HepG2 (cell line): ENCODE measurements around the gene CEP162. TPM values are rescaled to one million over a fixed set of nuclear protein-coding genes. Genes with fewer than 3 reads are reported as not detected.

Experiments
- ATAC-seq: fragments of 200-7000 bp; cut with Tn5 transposase; 3 replicates; pipeline ENCODE4 v1.9.1; 2020; ENCODE audit warnings: mild to moderate bottlenecking, moderate library complexity
- BruUV-seq: library from RNA; stranded (reverse); fragments of 400-500 nt; replicated peaks from 2 replicates; lab custom pipeline; 2021; lab: Mats Ljungman, UMichigan
- CTCF ChIA-PET: fragments of 300-600 bp; formaldehyde crosslinking; extraction: SDS; loops from one replicate; lab custom pipeline; 2021; ENCODE audit warnings: low total read pairs, inconsistent platforms, low intra/inter-chr PET ratio; lab: Yijun Ruan, JAX
- POLR2A ChIA-PET: fragments of 350-600 bp; sonication (Branson Sonifier 250); formaldehyde crosslinking; loops from one replicate; lab custom pipeline; 2020; ENCODE audit warnings: antibody characterized with exemption, inconsistent platforms; lab: Yijun Ruan, JAX
- DNase-seq: peaks from one replicate; pipeline ENCODE4 v3.0.0-alpha.2; 2015; ENCODE audit warnings: low spot score
- FAIRE-seq: peaks from 3 replicates; lab custom pipeline; 2011; peaks lifted over from hg19 to GRCh38; lab: Jason Lieb, UNC
- H2AFZ ChIP-seq: one replicate; pipeline ENCODE4 v1.6.1; 2011; ENCODE audit warnings: low read length, inconsistent platforms
- H3K27ac ChIP-seq: fragments of 300-600 bp; 3 replicates; pipeline ENCODE4 v1.8.0; 2011; ENCODE audit warnings: mixed run types, mild to moderate bottlenecking, mixed read lengths, low read length, inconsistent platforms; ENCODE audit not compliant: insufficient read depth; ENCODE audit errors: extremely low read length
- H3K27me3 ChIP-seq, 2 experiments: fragments of 200-600 bp in 1 of 2; 2 replicates in 1 of 2; 3 replicates in 1 of 2; pipeline versions ENCODE4 v1.6.0 to v1.8.0; 2011; ENCODE audit warnings: low read length in 2 of 2, mild to moderate bottlenecking in 2 of 2, moderate library complexity in 2 of 2, inconsistent platforms in 1 of 2; ENCODE audit not compliant: insufficient read depth in 2 of 2, control insufficient read depth in 1 of 2
- H3K36me3 ChIP-seq, 2 experiments: fragments of 200-600 bp in 1 of 2; replicated peaks in 1 of 2; 2 replicates in 1 of 2; 3 replicates in 1 of 2; pipeline versions ENCODE4 v1.5.1 to v1.8.0; 2011; ENCODE audit warnings: low read length in 2 of 2, inconsistent platforms in 1 of 2; ENCODE audit not compliant: insufficient read depth in 2 of 2, control insufficient read depth in 1 of 2
- H3K4me1 ChIP-seq: 2 replicates; pipeline ENCODE4 v1.5.1; 2012; ENCODE audit warnings: low read length, inconsistent platforms; ENCODE audit not compliant: insufficient read depth
- H3K4me2 ChIP-seq: 2 replicates; pipeline ENCODE4 v1.6.0; 2011; ENCODE audit warnings: low read depth, low read length, inconsistent platforms
- H3K4me3 ChIP-seq, 3 experiments: fragments of 200-600 bp in 1 of 3; sonication (generic), shearing (Covaris generic) in 1 of 3; replicated peaks in 1 of 3; 2 replicates each; pipeline ENCODE4 v1.5.1; 2011 to 2016; ENCODE audit warnings: low read length in 3 of 3, inconsistent platforms in 2 of 3, low read depth in 2 of 3, mild to moderate bottlenecking in 2 of 3, control low read depth in 1 of 3, mixed read lengths in 1 of 3; ENCODE audit not compliant: insufficient read depth in 1 of 3
- H3K79me2 ChIP-seq: one replicate; pipeline ENCODE4 v1.6.1; 2011; ENCODE audit warnings: low read length, inconsistent platforms; ENCODE audit not compliant: insufficient read depth
- H3K9ac ChIP-seq: 2 replicates; pipeline ENCODE4 v1.6.0; 2011; ENCODE audit warnings: mild to moderate bottlenecking, low read depth, low read length, inconsistent platforms; ENCODE audit not compliant: insufficient read depth
- H3K9me3 ChIP-seq: 2 replicates; pipeline ENCODE4 v1.5.1; 2012; ENCODE audit warnings: mild to moderate bottlenecking, low read length
- H4K20me1 ChIP-seq: 2 replicates; pipeline ENCODE4 v1.6.0; 2011; ENCODE audit warnings: inconsistent platforms, mild to moderate bottlenecking, low read length, moderate library complexity; ENCODE audit not compliant: insufficient read depth
- ARHGAP35 ChIP-seq: sonication (generic); formaldehyde crosslinking; IDR thresholded peaks from 2 replicates; pipeline ENCODE4 v1.9.0; 2022; ENCODE audit warnings: mild to moderate bottlenecking, inconsistent platforms, moderate library complexity, missing genetic modification reagents, borderline replicate concordance
- CEBPZ ChIP-seq: IDR thresholded peaks from 2 replicates; pipeline ENCODE4 v1.6.1; 2012; ENCODE audit warnings: low read length, improper control_type of control experiment
- GPN1 ChIP-seq: sonication (generic); formaldehyde crosslinking; IDR thresholded peaks from 2 replicates; pipeline ENCODE4 v1.5.1; 2020; ENCODE audit warnings: missing genetic modification reagents, borderline replicate concordance
- HMGXB4 ChIP-seq, 2 experiments: sonication (generic) in 1 of 2; formaldehyde crosslinking in 1 of 2; IDR thresholded peaks; 2 replicates each; pipeline versions ENCODE4 v1.4.0 to v1.6.1; 2018 to 2020; ENCODE audit warnings: missing genetic modification reagents in 2 of 2, borderline replicate concordance in 1 of 2, low read depth in 1 of 2, mild to moderate bottlenecking in 1 of 2, missing biosample characterization in 1 of 2
- HOXD1 ChIP-seq: sonication (generic); formaldehyde crosslinking; IDR thresholded peaks from 2 replicates; pipeline ENCODE4 v1.5.0; 2020; ENCODE audit warnings: missing genetic modification reagents
- MED1 ChIP-seq: sonication (generic); formaldehyde crosslinking; IDR thresholded peaks from 2 replicates; pipeline ENCODE4 v1.4.0; 2020; ENCODE audit warnings: missing genetic modification reagents
- MTF2 ChIP-seq: sonication (generic); formaldehyde crosslinking; IDR thresholded peaks from 2 replicates; pipeline ENCODE4 v1.5.0; 2020; ENCODE audit warnings: missing genetic modification reagents, borderline replicate concordance
- NFKBIZ ChIP-seq: IDR thresholded peaks from 2 replicates; pipeline ENCODE4 v1.6.1; 2018; ENCODE audit warnings: missing genetic modification reagents, missing compliant biosample characterization
- RBFOX2 ChIP-seq: fragments of 200-400 bp; formaldehyde crosslinking; IDR thresholded peaks from 2 replicates; pipeline ENCODE4 v1.6.1; 2017; ENCODE audit warnings: low read depth, mild to moderate bottlenecking, low read length
- SMARCC2 ChIP-seq: fragments of 450-650 bp; IDR thresholded peaks from 2 replicates; pipeline ENCODE4 v1.6.1; 2017; ENCODE audit warnings: antibody characterized with exemption, mild to moderate bottlenecking
- SNAPC2 ChIP-seq: sonication (generic); formaldehyde crosslinking; IDR thresholded peaks from 2 replicates; pipeline ENCODE4 v1.8.1; 2022; ENCODE audit warnings: mild to moderate bottlenecking, missing genetic modification reagents
- SUZ12 ChIP-seq: fragments of 150-350 bp; IDR thresholded peaks from 2 replicates; pipeline ENCODE4 v1.6.1; 2014; ENCODE audit warnings: low read depth, low read length
- TFAP4 ChIP-seq: sonication (generic); IDR thresholded peaks from 2 replicates; pipeline ENCODE4 v1.6.1; 2016; ENCODE audit warnings: low read depth, borderline replicate concordance
- WGBS: methylation state at CpG from one replicate; pipeline ENCODE4 v1.1.6; 2017; ENCODE audit warnings: low lambda C conversion rate; 5-methylcytosine and 5-hydroxymethylcytosine counted together
- in situ Hi-C: cut with HindIII; loops from 2 replicates; pipeline ENCODE4 v1.10.0; 2017; ENCODE audit warnings: low pct_unique_long_range_greater_than_20kb; ENCODE audit not compliant: extremely low pct_ligation_motif_present
- intact Hi-C: fragments of 100-400 bp; cut with micrococcal nuclease; formaldehyde crosslinking; loops from one replicate; pipeline ENCODE4 v1.10.0; 2022; ENCODE audit not compliant: unreplicated experiment
- polyA plus RNA-seq, 8 experiments: library from polyadenylated mRNA; depleted of rRNA in 3 of 8; stranded (reverse) in 7 of 8; unstranded in 1 of 8; fragments of >200 nt; fragmentation: Illumina TruSeq in 4 of 8; extraction: Trizol in 4 of 8; gene quantifications; 2 replicates each; pipeline versions ENCODE4 v1.2.1 to v1.2.3, GENCODE V29; 2011 to 2016; ENCODE audit warnings: low read depth in 4 of 8, missing spikeins in 1 of 8, mixed read lengths in 1 of 8; ENCODE audit not compliant: insufficient read depth in 1 of 8
- total RNA-seq, 5 experiments: library from RNA; depleted of rRNA; stranded (reverse); fragments of >200 nt; fragmentation: Illumina TruSeq; extraction: Trizol; gene quantifications; 2 replicates each; pipeline ENCODE4 v1.2.3, GENCODE V29; 2016; ENCODE audit warnings: low read depth in 1 of 5

Gene CEP162
- total and polyA plus RNA-seq, 2 of the 13 experiments (the other 11 are each of a cell fraction or from before 2014, with no cell fraction given) = 0.50 to 7.9 TPM

DNA sequence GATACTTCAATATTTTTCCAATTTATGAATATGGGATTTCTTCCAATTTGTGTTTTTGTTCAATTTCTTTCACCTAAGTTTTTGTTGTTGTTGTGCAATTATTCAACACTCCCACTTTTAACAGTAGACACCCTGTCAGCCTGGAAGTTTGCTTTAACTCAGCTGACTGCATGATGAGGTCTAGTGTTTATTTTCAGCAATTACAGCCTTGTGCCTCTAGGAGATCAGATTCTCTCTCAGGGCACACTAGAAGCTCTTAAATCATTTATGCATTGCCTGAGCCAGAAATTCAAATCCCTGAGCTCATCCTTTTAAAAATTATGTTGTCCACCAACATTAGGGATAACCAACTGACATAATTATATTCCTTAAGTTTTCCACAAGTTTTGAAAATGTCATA, 108.2 kb downstream of the CEP162 start:
- no peak for FAIRE-seq
- CTCF ChIA-PET = no interaction called here

DNA sequence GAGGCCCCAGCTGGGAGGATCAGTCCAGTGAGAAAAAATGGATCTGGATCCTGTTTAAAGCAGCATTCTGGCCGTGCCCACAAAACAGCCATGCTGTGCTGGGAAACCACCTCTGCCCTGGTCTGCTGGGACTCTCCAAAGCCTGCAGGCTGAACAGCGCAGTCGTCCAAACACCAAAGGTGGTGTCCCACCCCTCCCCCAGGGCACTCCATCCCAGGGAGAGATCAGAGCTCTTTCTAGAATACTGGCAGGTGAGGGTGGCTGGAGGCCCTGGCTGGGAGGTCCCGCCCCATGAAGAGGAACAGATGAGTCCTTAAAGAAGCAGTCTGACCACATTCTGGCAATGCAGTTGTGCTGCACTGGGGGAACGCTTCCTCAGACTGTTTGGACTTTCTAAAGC, 109.3 kb downstream of the CEP162 start:
- H3K9ac ChIP-seq = no peak overlapping the region
- H3K4me3 ChIP-seq = no peak overlapping the region
- CTCF ChIA-PET = no interaction called here
- peaks cover 18% of the 10 kb centered on the region for H3K4me1 ChIP-seq
- FAIRE-seq (no peak), DNase-seq (no peak), ATAC-seq (no peak; the same call in 2 of the 3 replicates)
- no peaks in the 10 kb centered on the region for H4K20me1 ChIP-seq
- H3K27ac ChIP-seq = no peak overlapping the region
- 100% methylated on average over 2 of the region's 5 CpGs for WGBS
- H3K9me3 ChIP-seq = no peaks in the 10 kb centered on the region
- POLR2A ChIA-PET = no interaction called here
- no peaks in the 10 kb centered on the region for H3K79me2 ChIP-seq
- no peak overlapping the region for H3K4me2 ChIP-seq
- no peak overlapping the region for H2AFZ ChIP-seq
- in situ Hi-C loops (no loop called here), intact Hi-C loops (no loop called here)
- BruUV-seq = no TSS peak
- H3K27me3 ChIP-seq = no peaks in the 10 kb centered on the region
- H3K36me3 ChIP-seq = no peaks in the 10 kb centered on the region
- no peak for TF ChIP-seq CEBPZ
- TF ChIP-seq ARHGAP35 = no peak
- TF ChIP-seq RBFOX2 = no peak
- TF ChIP-seq GPN1 (CRISPR knock-in tag) = no peak
- TF ChIP-seq SMARCC2 = no peak
- no peak for TF ChIP-seq MTF2 (CRISPR knock-in tag)
- TF ChIP-seq HMGXB4 (CRISPR knock-in tag; IDR thresholded peaks at IDR 0.05; ENCODE audit: borderline replicate concordance in 1 of 2, low read depth in 1 of 2) = no peak
- no peak for TF ChIP-seq HOXD1 (CRISPR knock-in tag)
- no peak for TF ChIP-seq SUZ12
- no peak for TF ChIP-seq SNAPC2 (CRISPR knock-in tag)
- no peak for TF ChIP-seq NFKBIZ (CRISPR knock-in tag)

More for the DNA sequence above, 108.2 kb downstream of the CEP162 start:
- Histone ChIP-seq H3K4me2 (no peak overlapping the region), H4K20me1 (no peaks in the 10 kb centered on the region), H3K9ac (no peak overlapping the region), H3K27me3 (no peaks in the 10 kb centered on the region), H3K36me3 (no peaks in the 10 kb centered on the region), H3K4me3 (no peak overlapping the region), H2AFZ (no peak overlapping the region), H3K79me2 (no peaks in the 10 kb centered on the region), H3K9me3 (no peaks in the 10 kb centered on the region), H3K27ac (no peak overlapping the region), H3K4me1 (peaks cover 14% of the 10 kb centered on the region)
- no peak for TF ChIP-seq MED1 (CRISPR knock-in tag)
- peak; percentile 50; the same call in 1 of the 2 replicates for TF ChIP-seq TFAP4
- intact Hi-C loops (no loop called here), in situ Hi-C loops (no loop called here)
- ATAC-seq = 0 out of 3 replicates have a peak, but pooled peaks have one; percentile 20
- BruUV-seq = no TSS peak
- POLR2A ChIA-PET = no interaction called here
- no peak for DNase-seq
